Posterior vena cava (tissue), 2 donors: Measurements from ENCODE around the gene DSCAM. TPM values are rescaled to one million over a fixed set of nuclear protein-coding genes. Genes with fewer than 3 reads are reported as not detected.

Experiments used
- DNase-seq: peaks from one replicate; pipeline ENCODE4 v3.0.0-alpha.2; 2020; ENCODE audit warnings: low spot score
- intact Hi-C, 2 donors: fragments of 100-400 bp; cut with DNase I; formaldehyde crosslinking; loops; one replicate each; pipeline versions ENCODE4 v1.14.1 to v1.14.2; 2022 to 2023
- total RNA-seq, 2 donors: library from RNA; stranded (reverse); fragmentation: NEBNext Ultra II Directional; extraction: Animal tissue kit (Norgen Biotek cat#: 25700); gene quantifications; one replicate each; pipeline ENCODE4 v1.2.1, GENCODE V29; 2021
- donor health status: DM: yes; HTN: yes; CAD: no.
- donor health status: DM: yes; HTN: yes; CAD: no.

Gene DSCAM
- total RNA-seq, 2 donors from 2014 or later: 0.05 to 0.09 TPM

DNA sequence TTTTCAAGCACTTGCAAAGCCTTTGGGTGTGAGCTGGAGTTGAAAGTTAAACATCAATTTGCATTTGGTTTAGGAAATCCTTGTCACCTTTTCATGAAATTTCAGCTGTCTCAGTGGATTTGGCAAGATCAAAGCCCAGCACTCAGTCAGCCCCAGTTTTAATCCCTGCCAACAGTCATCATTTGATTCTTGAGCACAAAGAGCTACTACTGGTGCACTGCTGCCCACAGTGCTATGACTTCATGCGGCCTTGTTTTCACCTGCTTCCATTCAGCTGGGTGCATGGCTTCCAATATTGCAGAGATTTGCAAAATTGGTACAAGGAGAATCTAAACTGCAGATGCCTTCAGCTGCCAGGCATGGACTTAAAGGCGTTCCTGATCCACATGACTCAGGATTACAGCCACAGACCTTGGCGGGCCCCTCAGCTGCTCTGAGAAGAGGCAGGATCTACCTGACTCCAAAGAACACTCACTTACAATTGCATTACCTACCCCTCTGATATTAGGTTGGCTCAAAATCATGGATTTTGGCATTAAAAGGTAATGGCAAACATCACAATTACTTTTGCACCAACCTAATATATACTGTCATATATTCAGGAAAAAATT, 259.1 kb downstream of the DSCAM start:
- intact Hi-C loops: no loop called here
- no peak for DNase-seq

DNA sequence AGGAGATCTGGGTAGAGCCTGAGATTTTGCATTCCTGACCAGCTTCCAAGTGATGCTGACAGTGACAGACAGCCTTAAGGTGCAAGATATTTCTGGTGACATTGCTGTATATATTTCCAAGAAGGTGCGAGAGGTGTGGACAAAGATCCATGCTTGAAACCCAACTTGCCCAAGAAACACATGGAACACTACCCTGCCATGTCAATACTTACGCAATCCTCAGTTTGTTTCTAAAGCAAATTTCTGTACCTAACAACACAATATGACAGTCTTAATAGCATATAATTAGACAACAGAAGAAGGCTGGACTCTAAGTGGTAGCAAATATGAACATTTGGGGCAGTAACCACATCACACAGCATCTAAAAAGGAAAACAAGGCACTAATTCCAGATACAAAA, 260.4 kb downstream of the DSCAM start:
- no peak for DNase-seq
- intact Hi-C loops: no loop called here

DNA sequence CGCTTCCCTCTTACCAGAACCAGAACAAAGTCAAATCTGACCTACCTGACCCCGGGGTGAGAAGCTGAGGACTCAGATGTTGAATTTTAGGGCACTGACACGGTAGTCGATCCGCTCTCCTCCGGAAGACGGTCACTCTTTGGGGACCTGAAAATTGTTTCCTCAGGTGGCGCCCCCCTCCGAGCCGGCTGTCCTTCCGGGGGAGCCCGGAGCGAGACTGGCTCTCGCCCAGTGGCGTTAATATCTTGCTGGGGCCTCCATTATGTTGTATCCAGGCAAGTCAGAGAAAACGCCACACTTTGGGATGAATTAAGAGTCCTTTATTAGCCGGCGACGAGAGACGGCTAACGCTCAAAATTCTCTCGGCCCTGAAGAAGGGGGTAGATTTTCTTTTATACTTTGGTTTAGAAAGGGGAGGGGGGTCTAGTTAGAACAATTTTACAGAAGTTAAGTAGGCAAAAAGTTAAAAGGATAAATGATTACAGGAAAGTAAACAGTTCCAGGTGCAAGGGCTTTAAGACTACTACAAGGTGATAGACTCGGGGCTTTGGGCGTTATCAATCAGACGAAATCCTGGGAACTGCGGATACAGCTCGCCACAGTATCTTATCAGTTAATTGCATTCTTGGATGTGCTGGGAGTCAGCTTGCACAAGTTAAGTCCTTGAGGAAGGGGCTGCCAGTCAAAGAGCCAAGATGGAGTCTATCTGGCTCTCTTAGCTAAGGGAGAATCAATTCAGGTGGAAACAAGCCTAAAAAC, 269.5 kb downstream of the DSCAM start:
- no peak for DNase-seq
- intact Hi-C loops: no loop called here

DNA sequence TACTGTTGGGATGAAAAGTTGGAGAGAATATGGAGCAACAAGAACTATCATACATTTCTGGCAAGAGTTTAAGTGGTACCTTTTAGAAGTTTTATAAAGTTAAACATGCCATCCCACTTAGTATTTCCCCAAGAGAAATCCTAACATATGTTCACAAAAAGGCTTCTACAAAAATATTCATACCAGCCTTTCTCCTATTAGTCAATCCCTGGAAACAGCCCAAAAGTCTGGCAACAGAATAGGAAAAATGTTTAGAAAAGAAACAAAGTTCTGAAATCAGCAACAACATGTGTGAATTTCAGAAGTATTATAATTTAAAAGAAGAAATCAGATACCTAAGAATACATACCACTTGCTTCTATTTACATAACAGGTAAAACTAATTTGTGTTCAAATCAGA, 271.0 kb downstream of the DSCAM start:
- intact Hi-C loops: no loop called here
- DNase-seq: no peak

DNA sequence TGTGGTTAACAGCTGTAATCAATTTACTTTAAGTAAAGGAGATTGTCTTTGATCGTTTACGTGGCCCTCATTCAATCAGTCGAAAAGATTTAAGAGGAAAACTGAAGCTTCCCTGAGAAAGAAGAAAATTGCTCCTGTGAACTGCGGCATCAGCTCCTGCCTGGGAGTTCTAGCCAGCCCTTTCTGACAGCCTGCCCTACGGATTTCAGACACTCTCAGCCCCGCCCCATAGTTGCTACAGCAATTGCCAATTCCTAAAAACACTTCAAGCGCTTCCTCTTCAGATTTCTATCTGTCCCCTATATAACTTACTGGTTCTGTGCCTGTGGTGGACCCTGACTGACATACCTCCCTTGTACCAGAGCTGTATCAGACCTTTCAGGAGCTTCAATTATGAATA, 277.6 kb downstream of the DSCAM start:
- intact Hi-C loops: no loop called here
- DNase-seq: no peak

DNA sequence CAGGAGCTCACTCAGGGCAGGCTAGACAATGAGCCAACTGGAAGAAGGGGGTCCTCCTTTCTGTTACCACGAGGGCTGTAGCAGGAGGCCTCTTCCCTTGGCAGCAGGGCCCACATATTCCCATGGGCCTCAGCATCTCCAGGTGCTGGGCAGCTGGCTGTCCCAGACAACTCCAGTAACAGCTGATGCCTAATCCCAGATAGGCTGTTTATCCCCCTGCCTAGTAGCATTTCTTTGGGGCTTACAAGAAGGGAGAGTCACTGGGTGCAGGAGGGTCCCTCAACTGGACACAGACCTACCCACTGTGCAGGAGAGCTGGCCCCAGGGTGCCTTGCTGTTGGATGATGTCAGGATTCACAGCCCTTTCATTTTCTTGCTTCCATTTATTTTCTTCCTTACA, 278.2 kb downstream of the DSCAM start:
- no peak for DNase-seq
- intact Hi-C loops: no loop called here

DNA sequence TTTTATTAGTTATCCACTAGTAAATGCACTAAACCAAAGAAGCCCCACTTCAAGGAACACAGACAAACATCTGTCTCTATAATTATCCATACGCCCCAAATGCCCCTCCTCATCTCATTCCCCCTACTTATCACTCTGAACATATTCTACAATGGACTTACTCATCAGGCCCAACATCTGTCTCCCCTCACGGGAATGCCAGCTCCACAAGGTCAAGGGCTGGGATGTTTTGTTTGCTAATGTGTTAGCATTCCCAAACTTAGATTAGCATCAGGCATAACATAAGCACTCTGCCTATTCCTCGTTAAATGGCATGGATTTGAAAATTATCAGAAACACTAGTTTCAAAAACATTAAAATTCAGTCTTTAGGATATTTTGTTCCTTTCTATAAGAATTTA, 279.5 kb downstream of the DSCAM start:
- no peak for DNase-seq
- intact Hi-C loops: no loop called here

DNA sequence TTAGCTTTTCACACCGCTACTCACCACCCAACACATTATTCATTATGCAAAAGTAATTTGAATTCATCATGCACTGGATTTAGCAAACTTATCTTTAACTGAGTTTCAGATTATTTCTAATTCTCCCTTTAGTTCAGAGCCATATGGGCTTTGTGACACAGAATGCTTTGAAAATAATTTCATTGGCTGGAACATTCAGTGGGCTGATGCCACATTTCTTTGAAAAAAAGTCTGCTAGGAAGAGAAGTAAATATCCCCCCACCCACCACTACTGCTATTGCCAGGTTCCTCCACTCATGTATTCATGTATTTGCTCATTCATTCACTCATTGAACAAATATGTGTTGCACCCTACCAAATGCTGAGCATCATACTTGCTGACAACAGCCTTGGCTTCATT, 280.5 kb downstream of the DSCAM start:
- intact Hi-C loops: no loop called here
- no peak for DNase-seq

DNA sequence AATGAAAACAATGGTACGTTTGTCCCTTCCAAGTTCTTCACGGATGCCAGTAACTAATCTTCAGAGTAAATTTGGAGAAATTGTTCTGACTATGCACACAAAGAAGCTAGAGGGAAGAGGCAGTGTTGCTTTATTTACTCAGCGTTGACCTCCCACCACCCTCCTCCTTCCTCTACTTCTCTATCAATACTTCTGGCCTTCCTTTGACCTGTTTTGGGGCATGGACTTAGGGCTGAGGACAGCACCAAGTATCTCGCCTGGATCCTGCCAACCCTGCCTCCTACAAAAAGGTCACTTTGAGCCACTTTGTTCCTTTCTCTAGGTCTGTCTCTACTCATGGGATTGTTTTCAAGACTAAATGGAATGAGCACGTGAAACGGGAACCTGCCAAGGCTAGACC, 282.6 kb downstream of the DSCAM start:
- intact Hi-C loops: no loop called here
- DNase-seq: no peak

DNA sequence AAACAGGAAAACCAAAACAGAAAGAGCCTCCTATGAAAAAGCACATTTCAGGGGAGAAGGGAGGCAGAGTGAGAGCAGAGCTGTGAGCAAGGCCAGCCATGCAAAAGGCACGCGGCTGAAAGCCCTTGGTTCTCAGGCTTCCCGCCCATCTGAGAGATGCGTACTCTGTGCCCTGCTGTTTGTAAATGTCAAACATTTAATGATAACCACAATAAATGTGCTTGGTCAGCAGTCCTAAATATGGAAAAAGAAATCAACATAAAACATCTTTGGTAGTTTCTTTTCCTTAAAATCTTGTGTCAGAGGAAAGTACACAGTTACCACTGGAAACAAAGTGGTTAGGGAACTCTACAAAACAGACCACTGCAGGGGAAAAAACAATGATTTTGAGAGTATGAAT, 283.1 kb downstream of the DSCAM start:
- DNase-seq: no peak
- intact Hi-C loops: no loop called here

DNA sequence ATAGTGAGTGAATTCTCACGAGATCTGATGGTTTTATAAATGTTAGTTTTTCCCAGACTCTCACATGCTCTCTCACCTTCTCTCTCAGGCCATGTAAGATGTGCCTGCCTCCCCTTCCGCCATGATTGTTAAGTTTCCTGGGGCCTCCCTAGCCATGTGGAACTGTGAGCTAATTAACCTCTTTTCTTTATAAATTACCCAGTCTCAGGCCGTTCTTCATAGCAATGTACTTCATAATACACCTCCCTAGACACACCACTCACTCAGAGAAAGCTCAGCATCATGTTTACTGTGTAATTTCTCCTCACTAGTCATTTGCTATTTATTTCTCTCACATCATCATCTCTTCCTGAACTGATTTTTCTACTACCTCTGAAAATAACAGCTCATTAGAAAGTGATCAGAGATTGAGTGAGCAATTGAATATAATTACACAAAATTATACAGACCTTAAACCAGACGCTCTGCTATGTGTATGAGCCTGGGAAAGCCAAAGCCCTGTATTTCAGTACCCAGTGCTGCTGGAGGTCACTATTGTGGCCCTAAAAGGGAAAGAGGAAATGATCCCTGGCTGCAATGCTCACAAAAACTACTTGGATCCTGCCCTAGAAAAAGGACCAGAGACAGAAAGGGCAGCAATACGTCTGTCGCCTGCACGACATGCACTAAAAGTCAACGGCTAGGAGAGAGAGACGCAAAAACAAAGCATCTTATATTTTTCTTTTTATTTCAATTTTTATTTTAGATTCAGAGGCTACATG, 284.5 kb downstream of the DSCAM start:
- intact Hi-C loops: no loop called here
- DNase-seq: no peak

DNA sequence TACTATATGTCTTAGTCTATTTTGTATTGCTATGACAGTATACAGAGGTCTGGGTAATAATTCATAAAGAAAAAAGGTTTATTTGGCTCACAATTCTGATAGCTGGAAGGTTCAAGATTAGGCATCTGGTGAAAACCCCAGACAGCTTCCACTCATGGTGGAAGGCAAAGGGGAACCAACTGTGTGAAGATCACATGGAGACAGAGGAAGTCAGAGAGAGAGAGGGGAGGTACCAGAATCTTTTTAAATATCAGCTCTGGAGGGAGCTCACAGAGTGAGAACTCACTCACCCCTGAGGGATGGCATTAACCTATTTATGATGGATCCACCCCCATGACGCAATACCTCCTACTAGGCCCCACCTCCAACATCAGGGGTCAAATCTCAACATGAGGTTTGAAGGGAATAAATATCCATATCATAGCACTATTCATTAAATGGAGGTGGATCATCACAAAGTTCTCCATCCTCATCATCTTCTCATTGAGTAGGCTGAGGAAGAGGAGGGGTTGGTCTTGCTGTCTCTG, 290.5 kb downstream of the DSCAM start:
- DNase-seq: no peak

DNA sequence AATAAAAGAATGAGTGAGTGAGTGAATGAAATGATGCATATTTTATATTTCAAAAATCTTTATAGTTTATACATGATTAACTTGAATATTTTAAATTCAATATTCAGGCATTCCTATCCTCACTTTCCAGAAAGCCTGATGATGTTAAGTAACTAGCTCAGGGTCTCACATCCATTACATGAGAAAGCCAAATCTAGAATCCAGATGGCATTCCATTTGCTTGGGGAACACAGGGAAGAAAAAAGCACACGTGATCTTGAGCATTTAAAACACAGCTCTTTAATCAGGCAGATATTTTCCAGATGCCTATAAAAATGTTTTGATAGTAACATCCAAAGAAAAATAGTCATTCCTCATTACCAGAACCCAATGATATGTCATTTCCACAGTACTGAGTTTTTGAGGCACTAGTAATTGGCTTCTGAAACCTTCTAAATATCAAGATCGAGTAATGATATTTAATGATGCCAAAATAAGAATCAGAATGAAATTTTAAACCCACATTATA, 291.9 kb downstream of the DSCAM start:
- intact Hi-C loops: no loop called here
- DNase-seq: no peak

More for the DNA sequence above, 290.5 kb downstream of the DSCAM start:
- intact Hi-C loops: no loop called here

DNA sequence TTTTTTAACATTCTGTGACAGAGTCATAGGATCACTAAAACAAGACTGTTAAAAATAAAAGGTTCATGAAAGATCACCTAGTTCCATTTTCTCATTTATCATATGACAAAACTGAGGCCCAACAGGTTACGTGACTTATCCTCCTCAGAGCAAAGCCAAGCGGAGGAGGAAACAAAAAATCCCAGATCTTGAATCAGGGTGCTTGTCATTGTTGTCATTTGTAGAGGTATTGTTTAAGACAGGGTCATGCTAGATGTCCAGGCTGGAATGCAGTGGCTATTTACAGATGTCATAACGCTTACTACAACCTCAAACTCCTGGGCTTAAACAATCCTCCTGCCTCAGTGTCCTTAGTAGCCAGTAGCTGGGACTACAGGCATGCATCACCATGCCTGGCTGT, 293.2 kb downstream of the DSCAM start:
- no peak for DNase-seq
- intact Hi-C loops: no loop called here

DNA sequence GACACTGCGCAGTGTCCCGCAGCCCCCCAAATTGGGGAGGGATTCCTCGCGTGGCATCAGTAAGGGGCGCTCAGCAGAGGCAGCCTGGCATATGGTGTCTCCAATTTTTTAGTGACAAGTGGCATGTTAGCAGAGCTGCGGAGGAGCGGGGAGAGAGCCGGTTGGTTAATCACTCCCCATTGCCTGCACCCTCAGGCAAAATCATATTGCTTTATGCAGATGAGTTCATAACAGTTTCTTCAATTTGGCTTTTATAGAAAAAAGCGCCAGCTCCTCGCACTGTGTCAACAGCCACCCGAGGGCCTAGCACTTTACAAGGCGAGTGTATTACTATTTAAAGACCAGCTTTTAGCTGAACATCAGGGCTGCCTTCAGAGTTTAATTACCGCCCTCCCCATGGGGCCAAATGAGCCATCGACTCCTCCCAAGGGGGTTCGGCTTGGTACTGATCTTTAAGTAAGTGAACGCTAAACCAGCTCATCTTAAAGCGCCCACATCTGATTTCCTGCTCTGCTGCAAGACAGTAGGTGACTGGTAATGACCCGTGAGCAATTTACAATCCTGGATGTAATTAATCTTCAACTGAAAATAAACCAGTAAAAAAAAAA, 298.9 kb downstream of the DSCAM start:
- intact Hi-C loops: no loop called here
- no peak for DNase-seq

DNA sequence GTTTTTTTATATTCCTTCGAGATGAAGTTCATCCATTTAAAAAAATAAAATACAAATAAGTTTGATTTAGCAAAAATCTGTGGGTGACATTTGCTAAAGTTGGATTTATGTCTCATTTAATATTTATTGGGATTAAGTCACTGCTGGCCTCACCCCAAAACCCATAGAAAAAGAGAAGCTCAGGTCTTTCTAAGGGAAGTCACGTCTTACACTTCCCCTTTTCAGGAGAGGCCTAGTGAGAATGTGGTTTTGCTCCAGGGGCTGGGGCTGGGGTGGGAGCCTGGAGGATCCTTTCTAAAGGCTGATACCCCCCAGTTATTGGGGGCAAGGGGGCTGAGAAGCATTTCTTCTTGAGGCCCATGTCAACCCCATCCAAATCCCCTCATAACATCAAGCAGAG, 300.3 kb downstream of the DSCAM start:
- intact Hi-C loops: no loop called here
- no peak for DNase-seq

DNA sequence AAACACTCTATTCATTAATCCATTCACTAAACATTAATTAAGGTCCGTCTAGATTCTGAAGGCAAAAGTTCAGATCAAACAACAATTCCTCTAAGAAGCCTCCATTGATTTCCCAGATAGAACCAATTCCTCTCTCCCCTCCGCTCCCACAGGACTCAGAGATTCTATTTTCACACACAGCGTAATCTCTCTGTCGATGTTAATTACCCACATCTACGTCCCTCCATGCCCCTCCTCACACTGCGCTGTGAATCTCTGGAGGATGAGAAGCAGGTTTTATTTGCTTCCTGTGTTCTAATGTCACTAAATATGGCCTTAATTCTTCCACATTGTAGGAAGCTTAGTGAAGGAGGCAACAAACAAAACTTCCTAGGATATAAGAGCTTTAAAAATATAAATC, 306.7 kb downstream of the DSCAM start:
- intact Hi-C loops: no loop called here
- no peak for DNase-seq

DNA sequence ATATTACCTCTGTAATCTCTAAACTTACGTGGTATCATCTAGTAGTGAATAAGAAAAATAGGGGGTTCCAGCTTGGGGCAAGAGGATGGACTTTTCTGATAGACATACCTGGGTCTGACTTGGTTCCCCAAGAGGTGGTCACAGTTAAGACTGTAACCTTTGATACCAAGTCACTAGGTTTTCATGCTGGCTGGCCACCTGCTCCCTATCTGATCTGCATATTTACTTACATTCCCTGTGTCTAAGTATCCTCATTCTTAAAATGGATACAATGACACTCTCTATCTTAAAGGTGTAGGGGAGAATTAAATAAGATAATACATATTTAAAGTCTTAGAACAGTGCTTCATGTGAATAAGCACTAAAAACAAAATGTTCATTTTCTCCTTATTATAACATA, 312.1 kb downstream of the DSCAM start:
- intact Hi-C loops: no loop called here

DNA sequence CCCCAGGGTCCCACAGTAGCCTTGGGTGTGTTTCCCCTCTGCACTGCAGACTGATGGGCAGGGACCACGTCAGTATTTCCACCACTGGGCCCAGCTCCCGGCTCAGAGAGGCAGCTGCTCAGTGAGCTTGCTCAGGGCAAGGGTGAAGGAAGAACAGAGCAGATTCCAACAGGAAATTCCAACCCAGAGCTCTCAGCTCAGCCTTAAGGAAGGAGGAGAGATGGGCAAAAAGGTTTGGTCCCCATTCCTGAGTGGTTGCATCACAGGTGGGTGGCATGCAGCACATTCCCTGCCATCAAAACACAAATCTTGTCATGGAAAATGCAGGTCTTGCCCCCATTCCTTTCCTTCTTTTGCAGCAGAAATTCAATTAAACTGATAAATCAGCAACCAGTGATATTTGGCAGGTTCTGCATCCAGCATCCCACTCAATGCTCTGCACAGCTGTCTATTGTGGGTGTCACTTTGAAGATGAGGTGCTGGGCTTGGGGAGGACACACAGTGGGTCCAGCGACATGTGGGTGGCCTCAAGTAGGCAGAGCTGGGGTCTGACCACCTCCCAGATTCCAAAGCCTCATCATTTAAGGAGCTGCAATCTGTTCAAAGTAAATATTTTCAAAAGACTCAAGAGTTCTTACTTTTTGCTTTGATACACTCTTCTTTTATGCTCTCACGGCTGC, 315.4 kb downstream of the DSCAM start:
- intact Hi-C loops: no loop called here
- no peak for DNase-seq

More for the DNA sequence above, 312.1 kb downstream of the DSCAM start:
- DNase-seq: no peak
